H1 (cell line): Measurements from ENCODE around the gene UBE2G2. TPM values are rescaled to one million over a fixed set of nuclear protein-coding genes. Genes with fewer than 3 reads are reported as not detected.

Experiments used
- CTCF ChIA-PET: fragments of 300-600 bp; sonication (Branson Sonifier 250); formaldehyde crosslinking; loops from one replicate; lab custom pipeline; 2021; ENCODE audit not compliant: partially characterized antibody; lab: Charles Lee
- POLR2A ChIA-PET: fragments of 300-600 bp; sonication (Branson Sonifier 250); formaldehyde crosslinking; loops from one replicate; lab custom pipeline; 2021; ENCODE audit warnings: inconsistent platforms; ENCODE audit not compliant: partially characterized antibody; lab: Charles Lee
- DNase-seq, 2 experiments: peaks; one replicate each; pipeline versions ENCODE4 v3.0.0 to v3.0.0-alpha.2; 2010 to 2022; ENCODE audit warnings: low spot score in 2 of 2, low read depth in 1 of 2, mixed read lengths in 1 of 2
- FAIRE-seq: peaks from 2 replicates; lab custom pipeline; 2011; peaks lifted over from hg19 to GRCh38; lab: Jason Lieb, UNC
- H2AFZ ChIP-seq: 2 replicates; pipeline ENCODE4 v1.8.1; 2012; ENCODE audit warnings: low read length, inconsistent platforms
- H2AK5ac ChIP-seq: 2 replicates; pipeline ENCODE4 v1.6.1; 2013; ENCODE audit warnings: low read depth, low read length
- H2BK120ac ChIP-seq: replicated peaks from 2 replicates; pipeline ENCODE3; 2013; ENCODE audit warnings: low read depth, low read length, inconsistent platforms
- H2BK12ac ChIP-seq: 2 replicates; pipeline ENCODE4 v1.6.1; 2013; ENCODE audit warnings: low read depth, low read length
- H2BK15ac ChIP-seq: 2 replicates; pipeline ENCODE4 v1.6.1; 2013; ENCODE audit warnings: low read length
- H2BK20ac ChIP-seq: 2 replicates; pipeline ENCODE4 v1.6.1; 2013; ENCODE audit warnings: low read length
- H2BK5ac ChIP-seq: 2 replicates; pipeline ENCODE4 v1.6.1; 2013; ENCODE audit warnings: low read depth, low read length
- H3K14ac ChIP-seq: 2 replicates; pipeline ENCODE4 v1.6.1; 2013; ENCODE audit warnings: inconsistent platforms; ENCODE audit not compliant: insufficient read length
- H3K18ac ChIP-seq: 2 replicates; pipeline ENCODE4 v1.6.1; 2013; ENCODE audit warnings: low read length; ENCODE audit errors: extremely low read depth
- H3K23ac ChIP-seq: 2 replicates; pipeline ENCODE4 v1.6.1; 2013; ENCODE audit warnings: inconsistent platforms; ENCODE audit not compliant: insufficient read length
- H3K23me2 ChIP-seq: 2 replicates; pipeline ENCODE4 v1.6.1; 2013; ENCODE audit warnings: low read depth, low read length
- H3K27ac ChIP-seq: 2 replicates; pipeline ENCODE4 v1.6.1; 2011; ENCODE audit warnings: low read depth, low read length, inconsistent platforms
- H3K27me3 ChIP-seq, 4 experiments: replicated peaks in 1 of 4; 1 replicate in 1 of 4; 2 replicates in 3 of 4; pipeline versions ENCODE4 v1.6.1 to v1.8.1; 2011 to 2013; ENCODE audit warnings: low read length in 3 of 4, mild to moderate bottlenecking in 3 of 4, inconsistent platforms in 2 of 4, mixed read lengths in 2 of 4, moderate library complexity in 1 of 4; ENCODE audit not compliant: control insufficient read depth in 3 of 4, insufficient read depth in 3 of 4; ENCODE audit errors: extremely low read depth in 1 of 4
- H3K36me3 ChIP-seq, 4 experiments: 2 replicates each; pipeline versions ENCODE4 v1.6.1 to v1.8.1; 2011 to 2013; ENCODE audit warnings: mild to moderate bottlenecking in 4 of 4, low read length in 3 of 4, moderate library complexity in 2 of 4, control low read depth in 1 of 4, inconsistent platforms in 1 of 4; ENCODE audit not compliant: insufficient read depth in 4 of 4, control insufficient read depth in 2 of 4
- H3K4ac ChIP-seq: replicated peaks from 2 replicates; pipeline ENCODE3; 2013; ENCODE audit warnings: low read length, low read depth, mixed read lengths, inconsistent platforms; ENCODE audit not compliant: insufficient read length
- H3K4me1 ChIP-seq, 4 experiments: replicated peaks in 1 of 4; 1 replicate in 1 of 4; 2 replicates in 3 of 4; pipeline versions ENCODE4 v1.6.1 to v1.8.1; 2011 to 2013; ENCODE audit warnings: low read length in 3 of 4, inconsistent platforms in 2 of 4, mixed read lengths in 1 of 4; ENCODE audit not compliant: insufficient read depth in 4 of 4, control insufficient read depth in 3 of 4
- H3K4me2 ChIP-seq, 2 experiments: 2 replicates each; pipeline versions ENCODE4 v1.6.1 to v1.8.1; 2011 to 2013; ENCODE audit warnings: low read depth in 2 of 2, low read length in 2 of 2, control low read depth in 1 of 2, inconsistent platforms in 1 of 2, mild to moderate bottlenecking in 1 of 2; ENCODE audit not compliant: insufficient read depth in 1 of 2
- H3K4me3 ChIP-seq, 4 experiments: fragments of 200-600, 300-600 bp in 1 of 4; sonication (generic), shearing (Covaris generic), sonication (Bioruptor Twin) in 1 of 4; 2 replicates each; pipeline versions ENCODE4 v1.5.1 to v1.8.1; 2011 to 2016; ENCODE audit warnings: low read length in 4 of 4, low read depth in 3 of 4, control low read depth in 2 of 4, inconsistent platforms in 2 of 4, mild to moderate bottlenecking in 2 of 4, mixed read lengths in 1 of 4, moderate library complexity in 1 of 4; ENCODE audit not compliant: insufficient read depth in 2 of 4; ENCODE audit errors: extremely low read depth in 1 of 4
- H3K56ac ChIP-seq: replicated peaks from 2 replicates; pipeline ENCODE3; 2013; ENCODE audit warnings: low read depth, mild to moderate bottlenecking, mixed read lengths, low read length, inconsistent platforms; ENCODE audit not compliant: insufficient read length
- H3K79me1 ChIP-seq: 2 replicates; pipeline ENCODE4 v1.6.1; 2013; ENCODE audit warnings: low read depth, low read length, control low read depth
- H3K79me2 ChIP-seq, 2 experiments: 2 replicates each; pipeline versions ENCODE4 v1.6.1 to v1.8.1; 2012 to 2013; ENCODE audit warnings: low read length in 2 of 2, mild to moderate bottlenecking in 2 of 2, inconsistent platforms in 1 of 2; ENCODE audit not compliant: insufficient read depth in 2 of 2, control insufficient read depth in 1 of 2
- H3K9ac ChIP-seq, 4 experiments: replicated peaks in 1 of 4; 1 replicate in 1 of 4; 2 replicates in 3 of 4; pipeline versions ENCODE4 v1.6.1 to v1.8.1; 2011 to 2013; ENCODE audit warnings: low read depth in 3 of 4, low read length in 3 of 4, control low read depth in 2 of 4, mild to moderate bottlenecking in 2 of 4, moderate library complexity in 2 of 4, inconsistent platforms in 1 of 4; ENCODE audit errors: extremely low read depth in 1 of 4
- H3K9me3 ChIP-seq, 2 experiments: 2 replicates each; pipeline versions ENCODE4 v1.6.1 to v1.8.1; 2012 to 2013; ENCODE audit warnings: mild to moderate bottlenecking in 2 of 2, moderate library complexity in 2 of 2, control low read depth in 1 of 2, inconsistent platforms in 1 of 2, low read depth in 1 of 2, low read length in 1 of 2, mixed read lengths in 1 of 2; ENCODE audit not compliant: insufficient read depth in 2 of 2
- H4K20me1 ChIP-seq, 2 experiments: replicated peaks in 1 of 2; 2 replicates each; pipeline versions ENCODE3 to v1.8.1; 2011 to 2013; ENCODE audit warnings: inconsistent platforms in 2 of 2, low read length in 2 of 2, mild to moderate bottlenecking in 1 of 2; ENCODE audit not compliant: insufficient read depth in 2 of 2, control insufficient read depth in 1 of 2
- H4K5ac ChIP-seq: 2 replicates; pipeline ENCODE4 v1.6.1; 2013; ENCODE audit warnings: low read length, low read depth, mixed read lengths, inconsistent platforms; ENCODE audit not compliant: insufficient read length
- H4K8ac ChIP-seq: 2 replicates; pipeline ENCODE4 v1.8.0; 2013; ENCODE audit warnings: mild to moderate bottlenecking, moderate library complexity, low read length, inconsistent platforms; ENCODE audit not compliant: insufficient read depth; ENCODE audit errors: extremely low read depth
- H4K91ac ChIP-seq: replicated peaks from 2 replicates; pipeline ENCODE3; 2013; ENCODE audit warnings: low read length, mixed read lengths, inconsistent platforms; ENCODE audit not compliant: insufficient read length
- GTF2F1 ChIP-seq: IDR thresholded peaks from 2 replicates; pipeline ENCODE4 v1.6.1; 2012; ENCODE audit warnings: low read depth, low read length, improper control_type of control experiment, borderline replicate concordance
- KDM4A ChIP-seq: IDR thresholded peaks from one replicate; pipeline ENCODE4 v1.7.1; 2012; ENCODE audit warnings: low read depth, mild to moderate bottlenecking, moderate library complexity, low read length, inconsistent platforms; ENCODE audit not compliant: severe bottlenecking
- MAFK ChIP-seq: IDR thresholded peaks from 2 replicates; pipeline ENCODE4 v1.6.1; 2012; ENCODE audit warnings: low read depth, mild to moderate bottlenecking, improper control_type of control experiment, low read length
- NANOG ChIP-seq: IDR thresholded peaks from 2 replicates; pipeline ENCODE4 v1.6.1; 2011; ENCODE audit warnings: low read length, low read depth, mild to moderate bottlenecking, inconsistent platforms; ENCODE audit not compliant: insufficient read depth, poor library complexity, severe bottlenecking
- POLR2AphosphoS5 ChIP-seq: IDR thresholded peaks from 2 replicates; pipeline ENCODE4 v1.6.1; 2011; ENCODE audit warnings: low read depth, low read length
- POU5F1 ChIP-seq: IDR thresholded peaks from 2 replicates; pipeline ENCODE4 v1.6.1; 2011; ENCODE audit warnings: low read depth, mild to moderate bottlenecking, low read length, moderate library complexity
- RNF2 ChIP-seq: fragments of 200-900, 300-1000 bp; sonication (generic); IDR thresholded peaks from 2 replicates; pipeline ENCODE4 v1.7.1; 2016; ENCODE audit warnings: borderline replicate concordance, low read depth, mild to moderate bottlenecking, antibody characterized with exemption, low read length; ENCODE audit not compliant: poor library complexity, severe bottlenecking; ENCODE audit errors: missing control alignments
- YY1 ChIP-seq: IDR thresholded peaks from 2 replicates; pipeline ENCODE4 v1.6.1; 2011; ENCODE audit warnings: low read depth, mild to moderate bottlenecking, low read length
- whole genome bisulfite sequencing, 2 experiments: shearing (Covaris generic) in 1 of 2; methylation state at CpG; one replicate each; pipeline versions ENCODE4 v1.1.6 to v1.1.7; 2013 to 2015; ENCODE audit warnings: low lambda C conversion rate in 2 of 2, mixed read lengths in 2 of 2, inconsistent platforms in 1 of 2, low coverage in 1 of 2, missing lambda C conversion rate in 1 of 2; ENCODE audit not compliant: insufficient replicate concordance in 2 of 2, insufficient coverage in 1 of 2, insufficient read length in 1 of 2; ENCODE audit errors: extremely low coverage in 1 of 2, missing lambda C conversion rate in 1 of 2; 5-methylcytosine and 5-hydroxymethylcytosine counted together
- polyA plus RNA-seq, 7 experiments: library from polyadenylated mRNA; depleted of rRNA in 3 of 7; stranded (reverse) in 5 of 7; unstranded in 2 of 7; fragments of >200 nt in 5 of 7; fragments of 200-250 nt in 2 of 7; gene quantifications; 1 replicate in 5 of 7; 2 replicates in 1 of 7; 4 replicates in 1 of 7; pipeline versions ENCODE4 v1.2.1 to v1.2.3, GENCODE V29; 2011 to 2013; ENCODE audit warnings: missing spikeins in 2 of 7, mixed read lengths in 2 of 7
- total RNA-seq: library from RNA; stranded (reverse); fragmentation: NEBNext Ultra II Directional; extraction: Animal tissue kit (Norgen Biotek cat#: 25700); gene quantifications from 2 replicates; pipeline ENCODE4 v1.2.1, GENCODE V29; 2021
- TF ChIP-seq, protein P1 (sequence below): IDR thresholded peaks from 2 replicates; pipeline ENCODE4 v1.6.1; 2011; ENCODE audit warnings: low read length, improper control_type of control experiment

UBE2G2 gene
- total and polyA plus RNA-seq, 2 of the 8 experiments (the other 6 are each of a cell fraction or from before 2014, with no cell fraction given) = 96.3 to 101 TPM

DNA sequence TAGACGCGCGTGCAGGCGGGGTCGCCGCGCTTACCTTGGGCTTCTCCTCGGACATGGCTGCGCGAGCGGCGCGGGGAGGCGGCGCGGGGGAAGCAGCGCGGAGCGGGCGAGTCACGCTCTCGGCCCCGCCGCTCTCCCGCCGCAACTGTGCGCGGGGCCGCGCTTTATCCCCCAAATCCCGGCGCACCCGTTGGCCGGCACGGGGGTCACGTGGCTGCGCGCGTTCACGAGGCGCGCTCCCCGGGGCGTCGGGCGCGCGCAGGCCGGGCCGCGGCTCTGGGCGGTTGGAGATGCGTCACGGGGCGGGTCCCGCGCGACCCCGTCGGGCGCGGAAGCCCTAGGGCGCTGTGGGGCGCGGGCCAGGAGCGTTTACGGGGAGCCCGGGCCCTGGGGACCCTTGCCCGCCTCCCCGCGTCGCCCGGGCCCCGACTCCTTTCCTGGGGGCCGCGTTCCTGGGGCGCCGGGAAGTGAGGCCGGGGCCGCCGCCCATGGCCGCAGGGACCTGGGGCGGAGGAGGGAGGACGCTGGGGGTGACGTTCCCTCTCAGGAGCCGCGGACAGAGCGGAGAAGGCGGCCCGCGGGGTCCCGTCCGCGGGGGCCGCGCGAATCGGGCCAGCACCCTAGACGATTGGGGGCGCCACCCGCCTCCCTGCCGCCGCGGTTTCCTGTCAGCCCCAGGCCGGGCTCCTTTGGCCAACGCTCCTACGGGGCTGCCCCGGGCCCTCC lies 16.5 kb upstream of the UBE2G2 start, which contains the start of gene SUMO3:
TSS of gene SUMO3 (minus strand) at position 149 of the 726 bp plus-strand sequence. CDS start at position 55, 94 bp downstream.
- FAIRE-seq = no peak
- CTCF ChIA-PET = no interaction called here
- H4K91ac ChIP-seq = peak within 1 kb of the TSS; percentile 54
- TF ChIP-seq GTF2F1 = no peak
- TF ChIP-seq, protein P1, sequence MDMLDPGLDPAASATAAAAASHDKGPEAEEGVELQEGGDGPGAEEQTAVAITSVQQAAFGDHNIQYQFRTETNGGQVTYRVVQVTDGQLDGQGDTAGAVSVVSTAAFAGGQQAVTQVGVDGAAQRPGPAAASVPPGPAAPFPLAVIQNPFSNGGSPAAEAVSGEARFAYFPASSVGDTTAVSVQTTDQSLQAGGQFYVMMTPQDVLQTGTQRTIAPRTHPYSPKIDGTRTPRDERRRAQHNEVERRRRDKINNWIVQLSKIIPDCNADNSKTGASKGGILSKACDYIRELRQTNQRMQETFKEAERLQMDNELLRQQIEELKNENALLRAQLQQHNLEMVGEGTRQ = peak; percentile 88
- no peak for TF ChIP-seq RNF2
- TF ChIP-seq POU5F1 = no peak
- TF ChIP-seq YY1 = no peak
- TF ChIP-seq MAFK = no peak
- peak; percentile 85 for TF ChIP-seq KDM4A
- no peak for TF ChIP-seq NANOG
- TF ChIP-seq POLR2AphosphoS5 = peak; percentile 79

More for the DNA sequence above, 16.5 kb upstream of the UBE2G2 start, which contains the start of gene SUMO3:
- peak within 1 kb of the TSS; percentile 87 for H3K18ac ChIP-seq
- H4K5ac ChIP-seq = peak within 1 kb of the TSS; percentile 57
- peaks cover 10 to 38% of the 10 kb centered on the region in 2 experiments for H3K79me2 ChIP-seq
- POLR2A ChIA-PET = interaction anchor here (0.8 to 1.0 kb wide), 5 partner anchors 15 to 315 kb away, joined by 3 to 5 read pairs (median 3); partner anchors contain the start of genes PTTG1IP and UBE2G2
- H3K36me3 ChIP-seq = no peaks in the 10 kb centered on the region; a peak in 1 of 8 replicates
- peaks cover 10 to 17% of the 10 kb centered on the region in 2 experiments for H4K20me1 ChIP-seq
- no peak within 1 kb of the TSS for H2BK15ac ChIP-seq
- peaks cover 0 to 18% (median 5%) of the 10 kb centered on the region in 4 experiments; a peak in 4 of 7 replicates for H3K4me1 ChIP-seq
- peaks cover 30 to 34% of the 10 kb centered on the region in 2 experiments for H3K9me3 ChIP-seq
- H2AFZ ChIP-seq = no peak within 1 kb of the TSS
- H3K14ac ChIP-seq = no peak within 1 kb of the TSS
- peak within 1 kb of the TSS; percentile 67 to 94 for H3K4me2 ChIP-seq
- peaks cover 12% of the 10 kb centered on the region for H3K79me1 ChIP-seq
- no peak within 1 kb of the TSS for H2BK12ac ChIP-seq
- H2BK120ac ChIP-seq = no peak within 1 kb of the TSS
- peak within 1 kb of the TSS; percentile 53 for H3K4ac ChIP-seq
- DNase-seq = peak in 1 of 2 experiments; percentile 90
- no peak within 1 kb of the TSS for H3K23ac ChIP-seq
- H2AK5ac ChIP-seq = no peak within 1 kb of the TSS
- H3K27ac ChIP-seq = peak within 1 kb of the TSS; percentile 87; the same call in 1 of the 2 replicates
- no peak within 1 kb of the TSS for H3K56ac ChIP-seq
- H3K27me3 ChIP-seq = peaks cover 0 to 10% (median 7%) of the 10 kb centered on the region in 4 experiments; a peak in 5 of 7 replicates
- peaks cover 9% of the 10 kb centered on the region; the same call in 1 of the 2 replicates for H3K23me2 ChIP-seq
- WGBS, 2 experiments = 6% methylated on average over 44 of the region's 108 CpGs; no CpG with 5 or more reads in 1 of the 2 experiments
- H4K8ac ChIP-seq = peak within 1 kb of the TSS; percentile 93
- peak within 1 kb of the TSS; percentile 47 to 76 (median 64); a peak in 6 of 7 replicates for H3K9ac ChIP-seq
- H2BK20ac ChIP-seq = no peak within 1 kb of the TSS
- H3K4me3 ChIP-seq = peak within 1 kb of the TSS; percentile 61 to 81 (median 72)
- H2BK5ac ChIP-seq = 0 out of 2 replicates have a peak within 1 kb of the TSS, but pooled peaks have one; percentile 44
